GM18505 (cell line): Measurements from ENCODE around the gene MTG2.

Experiments
- ATAC-seq: cut with Tn5 transposase; IDR thresholded peaks from one replicate; pipeline ENCODE4 v1.9.1; 2021; ENCODE audit not compliant: unreplicated experiment
- POLR2A ChIP-seq: IDR thresholded peaks from 4 replicates; pipeline ENCODE4 v1.6.1; 2011; ENCODE audit warnings: borderline replicate concordance; ENCODE audit not compliant: insufficient read depth, insufficient read length; ENCODE audit errors: extremely low read depth

MTG2 gene

DNA sequence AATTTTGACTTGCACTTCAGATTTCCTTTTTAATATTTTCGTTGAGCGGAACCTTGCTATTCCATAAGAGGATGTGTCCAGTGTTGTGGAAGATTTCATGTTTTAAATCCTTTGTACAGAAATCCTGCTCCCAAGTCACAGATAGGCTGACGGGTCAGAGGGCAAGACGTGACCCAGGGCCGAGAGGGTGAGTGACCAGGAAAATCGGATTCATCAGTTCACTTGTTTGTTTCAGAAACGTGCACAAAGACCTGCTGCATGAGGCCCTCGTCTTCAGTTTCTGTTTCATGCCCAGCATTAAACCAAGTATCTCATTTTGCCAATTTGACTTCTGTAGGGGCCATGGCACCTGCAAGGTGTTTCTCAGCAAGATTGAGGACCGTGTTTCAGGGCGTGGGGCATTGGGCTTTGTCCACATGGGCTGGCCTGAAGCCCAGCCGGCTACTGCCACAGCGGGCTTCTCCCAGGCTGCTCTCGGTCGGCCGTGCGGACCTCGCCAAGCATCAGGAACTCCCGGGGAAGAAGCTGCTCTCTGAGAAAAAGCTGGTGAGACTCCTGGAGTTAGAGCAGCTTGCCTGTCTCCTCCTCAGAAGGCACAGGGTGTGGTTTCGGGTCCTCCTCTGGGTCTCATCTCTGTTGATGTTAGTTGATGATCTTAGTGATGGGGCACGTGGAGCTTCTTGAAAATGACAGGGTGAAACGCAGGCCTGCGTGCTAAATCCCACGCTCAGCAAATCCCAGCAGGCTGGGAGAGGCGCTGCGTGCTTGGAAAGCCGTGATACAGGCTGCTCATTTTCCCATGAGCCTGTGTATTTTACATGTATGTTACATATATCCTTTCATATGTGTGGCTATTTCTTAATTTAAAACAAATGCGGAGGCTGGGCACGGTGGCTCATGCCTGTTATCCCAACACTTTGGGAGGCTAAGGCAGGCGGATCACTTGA, 10.5 kb downstream of the MTG2 start:
- ATAC-seq, result no peak
- TF ChIP-seq POLR2A, result no peak

DNA sequence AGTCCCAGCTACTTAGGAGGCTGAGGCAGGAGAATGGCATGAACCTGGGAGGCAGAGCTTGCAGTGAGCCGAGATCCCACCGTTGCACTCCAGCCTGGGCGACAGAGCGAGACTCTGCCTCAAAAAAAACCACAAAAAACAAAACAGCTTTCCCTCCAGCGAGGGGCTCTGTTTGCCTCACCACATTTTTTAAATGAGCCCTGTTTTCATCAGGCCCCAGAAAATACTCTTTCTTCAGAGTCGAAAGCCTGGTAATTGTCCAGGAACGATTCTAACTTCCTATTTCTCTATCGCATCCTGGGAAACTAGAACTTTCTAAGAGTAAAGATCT, 12.2 kb downstream of the MTG2 start:
- no peak for ATAC-seq
- TF ChIP-seq POLR2A, result no peak

DNA sequence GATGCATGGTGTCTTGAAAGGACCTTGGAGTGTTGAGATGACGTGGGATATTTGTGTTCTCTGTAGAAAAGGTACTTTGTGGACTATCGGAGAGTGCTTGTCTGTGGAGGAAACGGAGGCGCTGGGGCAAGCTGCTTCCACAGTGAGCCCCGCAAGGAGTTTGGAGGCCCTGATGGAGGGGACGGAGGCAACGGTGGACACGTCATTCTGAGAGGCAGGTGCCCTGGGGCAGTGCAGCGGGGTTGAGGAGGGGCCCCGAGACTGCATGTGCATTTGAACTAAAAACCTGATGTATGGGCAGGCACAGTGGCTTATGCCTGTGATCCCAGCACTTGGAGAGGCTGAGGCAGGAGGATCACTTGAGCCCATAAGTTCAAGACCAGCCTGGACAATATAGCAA, 12.9 kb downstream of the MTG2 start:
- no peak for TF ChIP-seq POLR2A
- ATAC-seq, result no peak

DNA sequence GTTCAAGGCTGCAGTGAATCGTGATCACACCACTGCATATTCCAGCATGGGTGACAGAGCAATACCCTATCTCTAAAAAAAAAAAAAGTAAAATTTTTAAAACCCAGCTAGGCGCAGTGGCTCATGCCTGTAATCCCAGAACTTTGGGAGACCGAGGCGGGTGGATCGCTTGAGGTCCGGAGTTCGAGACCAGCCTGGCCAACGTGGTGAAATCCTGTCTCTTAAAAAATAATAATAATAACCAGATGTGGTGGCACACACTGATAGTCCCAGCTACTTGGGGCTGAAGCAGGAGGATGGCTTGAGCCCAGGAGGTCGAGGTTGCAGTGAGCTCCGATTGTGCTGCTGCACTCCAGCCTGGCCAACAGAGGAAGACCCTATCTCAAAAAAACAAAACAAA, 13.5 kb downstream of the MTG2 start:
- no peak for ATAC-seq
- no peak for TF ChIP-seq POLR2A

DNA sequence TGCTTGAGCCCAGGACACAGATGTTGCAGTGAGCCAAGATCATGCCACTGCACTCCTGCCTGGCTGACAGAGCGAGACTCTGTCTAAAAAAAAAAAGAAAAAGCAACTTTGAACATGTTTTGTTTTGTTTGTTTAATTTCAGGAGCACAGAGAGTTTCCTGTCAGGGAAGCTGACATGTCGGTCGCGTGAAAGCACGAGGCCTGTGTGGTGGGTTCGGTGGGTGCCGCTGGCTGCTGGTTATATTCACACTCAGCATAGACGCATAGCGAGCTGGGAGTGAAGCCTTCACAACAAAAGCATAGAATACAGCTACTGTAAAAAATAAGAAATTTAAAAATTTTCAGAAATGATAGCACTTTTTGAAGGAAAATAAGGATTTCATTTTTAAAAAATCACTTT, 14.5 kb downstream of the MTG2 start:
- ATAC-seq, result no peak
- no peak for TF ChIP-seq POLR2A

DNA sequence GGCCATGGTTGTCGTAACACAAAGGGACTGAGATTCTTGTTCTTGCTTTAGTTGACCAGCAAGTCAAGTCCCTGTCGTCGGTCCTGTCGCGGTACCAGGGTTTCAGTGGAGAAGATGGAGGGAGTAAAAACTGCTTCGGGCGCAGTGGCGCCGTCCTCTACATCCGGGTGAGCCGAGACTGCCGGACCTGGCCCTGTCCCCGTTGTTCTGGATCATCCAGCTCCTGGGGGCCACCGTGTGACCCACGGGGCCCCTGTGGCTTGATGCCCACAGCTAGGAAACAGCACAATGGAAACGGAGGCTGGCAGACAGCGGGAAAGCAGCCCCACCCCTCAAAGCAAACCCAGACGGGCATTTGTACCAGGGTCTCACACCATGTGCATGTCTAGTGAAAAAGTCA, 15.0 kb downstream of the MTG2 start:
- TF ChIP-seq POLR2A, result no peak
- ATAC-seq, result no peak

DNA sequence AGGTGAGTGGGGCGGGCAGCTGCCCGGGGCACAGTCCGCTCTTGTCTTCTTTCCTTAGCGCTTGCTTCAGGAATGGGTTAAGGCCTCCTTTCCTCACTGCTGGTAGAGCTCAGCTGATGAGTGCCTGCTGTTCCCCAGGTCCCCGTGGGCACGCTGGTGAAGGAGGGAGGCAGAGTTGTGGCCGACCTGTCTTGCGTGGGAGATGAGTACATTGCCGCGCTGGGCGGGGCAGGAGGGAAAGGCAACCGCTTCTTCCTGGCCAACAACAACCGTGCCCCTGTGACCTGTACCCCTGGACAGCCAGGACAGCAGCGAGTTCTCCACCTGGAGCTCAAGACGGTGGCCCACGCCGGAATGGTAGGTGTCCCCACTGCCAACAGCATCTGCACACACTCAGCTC, 15.7 kb downstream of the MTG2 start:
- no peak for ATAC-seq
- TF ChIP-seq POLR2A, result no peak

DNA sequence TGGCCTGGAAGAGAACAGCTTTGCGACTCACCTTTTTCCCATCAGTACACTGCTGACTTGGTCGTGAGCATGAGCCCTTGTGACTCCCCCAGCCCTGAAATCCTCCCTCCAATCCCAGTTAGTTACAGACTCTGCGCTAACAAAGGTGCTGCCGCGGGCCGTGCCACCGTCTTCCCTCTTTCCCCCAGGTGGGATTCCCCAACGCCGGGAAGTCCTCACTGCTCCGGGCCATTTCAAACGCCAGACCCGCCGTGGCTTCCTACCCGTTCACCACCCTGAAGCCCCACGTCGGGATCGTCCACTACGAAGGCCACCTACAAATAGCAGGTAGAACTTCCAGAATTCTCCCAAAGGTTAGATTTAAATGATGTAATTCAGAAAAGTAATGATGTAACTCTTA, 16.1 kb downstream of the MTG2 start:
- TF ChIP-seq POLR2A, result no peak
- no peak for ATAC-seq

DNA sequence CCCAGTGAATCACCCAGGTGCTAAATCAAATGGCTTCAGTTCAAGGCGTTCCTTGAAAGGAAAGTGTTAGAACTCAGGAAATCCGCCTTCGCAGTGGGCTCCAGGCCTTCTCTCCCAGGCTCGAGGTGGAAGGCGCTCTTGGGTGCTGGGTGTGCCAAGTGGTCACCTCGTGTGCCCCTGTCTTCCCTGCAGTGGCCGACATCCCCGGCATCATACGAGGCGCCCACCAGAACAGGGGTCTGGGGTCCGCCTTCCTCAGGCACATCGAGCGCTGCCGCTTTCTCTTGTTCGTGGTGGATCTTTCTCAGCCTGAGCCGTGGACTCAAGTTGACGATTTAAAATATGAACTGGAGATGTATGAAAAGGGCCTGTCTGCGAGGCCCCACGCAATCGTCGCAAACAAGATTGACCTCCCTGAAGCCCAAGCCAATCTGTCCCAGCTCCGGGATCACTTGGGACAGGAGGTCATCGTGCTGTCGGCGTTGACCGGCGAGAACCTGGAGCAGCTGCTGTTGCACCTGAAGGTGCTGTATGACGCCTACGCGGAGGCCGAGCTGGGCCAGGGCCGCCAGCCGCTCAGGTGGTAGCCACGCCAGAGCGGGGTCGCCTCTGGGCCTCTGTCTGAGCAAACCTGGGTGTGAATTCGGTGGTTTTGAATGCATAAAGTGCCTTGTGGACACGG, 17.8 kb downstream of the MTG2 start:
- no peak for TF ChIP-seq POLR2A
- no peak for ATAC-seq

DNA sequence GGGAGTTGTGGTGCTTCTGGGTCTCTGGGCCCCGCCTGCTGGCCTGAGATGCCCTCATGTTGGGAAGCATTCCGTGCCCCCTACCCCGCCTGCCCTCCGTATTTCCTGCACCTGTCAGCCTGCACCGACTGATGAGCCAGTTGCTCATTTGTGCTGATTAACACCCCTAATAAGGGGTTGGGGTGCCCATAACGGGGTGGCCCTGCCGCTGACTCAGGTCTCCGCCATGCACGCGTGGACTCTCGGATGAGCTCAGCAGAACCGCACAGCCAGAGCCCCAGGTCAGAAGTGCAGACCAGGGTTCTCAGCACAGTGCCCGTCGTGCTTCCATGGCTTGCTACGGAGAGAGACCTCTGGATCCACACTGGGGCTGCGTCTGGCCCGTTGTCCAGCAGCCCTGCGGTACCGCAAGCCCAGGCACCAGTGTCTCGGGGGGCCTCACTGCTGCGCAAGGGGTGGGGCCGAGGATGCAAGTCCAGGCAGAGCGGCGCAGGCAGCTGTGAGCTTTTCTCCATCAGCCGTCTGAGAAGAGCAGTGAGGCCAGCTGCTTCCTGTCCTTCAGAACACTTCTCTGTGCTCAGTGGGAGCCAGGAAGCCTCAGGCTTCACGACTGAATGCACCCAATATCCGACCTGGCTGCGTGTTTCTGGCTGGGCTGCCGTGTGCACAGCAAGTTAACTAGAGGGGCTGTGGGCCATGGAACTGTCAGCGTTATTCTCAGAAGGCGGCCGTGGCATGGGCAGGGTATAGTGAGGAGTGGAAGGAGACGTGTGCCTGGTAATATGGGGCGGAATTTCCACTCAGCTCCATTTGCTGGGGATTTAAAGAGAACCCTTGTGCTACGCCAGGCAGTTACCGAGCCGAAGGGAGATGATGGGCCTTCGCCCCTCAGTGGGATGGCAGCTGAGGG, 18.6 kb downstream of the MTG2 start:
- TF ChIP-seq POLR2A, result no peak
- ATAC-seq, result peak; percentile 62

DNA sequence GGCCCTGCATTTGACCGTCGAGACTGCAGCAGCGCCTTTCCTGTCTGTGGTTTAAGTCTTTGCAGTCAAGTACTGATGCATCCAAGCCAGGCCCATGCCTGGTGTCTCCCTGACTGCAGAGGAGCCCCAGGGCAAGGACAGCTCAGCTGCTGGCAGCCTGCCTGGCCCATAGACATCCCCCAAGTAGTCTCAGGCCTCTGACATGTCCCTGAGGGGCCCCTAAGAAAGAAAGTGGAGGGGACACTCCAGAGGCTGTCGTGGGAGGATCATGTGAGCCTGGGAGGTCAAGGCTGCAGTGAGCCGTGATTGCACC, 19.2 kb downstream of the MTG2 start:
- peak; percentile 30 for ATAC-seq
- TF ChIP-seq POLR2A, result no peak

DNA sequence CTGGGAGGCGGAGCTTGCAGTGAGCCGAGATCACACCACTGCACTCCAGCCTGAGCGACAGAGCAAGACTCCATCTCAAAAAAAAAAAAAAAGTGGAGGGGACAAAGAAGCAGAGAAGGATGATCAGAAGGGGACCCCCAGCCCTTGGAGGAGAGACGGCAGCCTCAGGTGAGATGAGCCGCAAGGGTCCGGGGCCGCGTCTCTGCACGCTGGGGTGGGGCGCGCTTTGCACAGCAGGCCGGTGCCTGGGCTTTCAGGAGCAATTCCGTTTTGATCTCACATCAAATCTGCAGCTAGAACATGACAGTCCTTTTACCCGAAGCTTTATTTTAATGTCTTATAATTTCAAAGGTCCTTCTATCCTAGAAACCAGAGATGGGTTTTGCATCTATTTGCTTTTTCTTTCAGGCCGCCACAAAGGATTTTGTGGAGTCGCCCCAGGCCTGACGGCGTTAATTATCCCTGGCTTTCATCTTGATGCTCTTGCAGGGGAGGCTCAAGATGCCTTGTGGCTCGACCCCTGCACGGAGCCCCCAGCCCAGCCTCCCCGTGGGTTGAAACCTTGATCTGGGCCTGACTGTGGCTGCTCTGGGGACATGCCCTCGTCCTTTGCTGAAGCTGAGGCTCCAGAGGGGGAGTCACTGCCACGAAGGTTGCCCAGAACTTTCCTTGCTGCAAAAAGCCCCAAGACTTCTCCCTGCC, 20.0 kb downstream of the MTG2 start:
- no peak for TF ChIP-seq POLR2A
- no peak for ATAC-seq

DNA sequence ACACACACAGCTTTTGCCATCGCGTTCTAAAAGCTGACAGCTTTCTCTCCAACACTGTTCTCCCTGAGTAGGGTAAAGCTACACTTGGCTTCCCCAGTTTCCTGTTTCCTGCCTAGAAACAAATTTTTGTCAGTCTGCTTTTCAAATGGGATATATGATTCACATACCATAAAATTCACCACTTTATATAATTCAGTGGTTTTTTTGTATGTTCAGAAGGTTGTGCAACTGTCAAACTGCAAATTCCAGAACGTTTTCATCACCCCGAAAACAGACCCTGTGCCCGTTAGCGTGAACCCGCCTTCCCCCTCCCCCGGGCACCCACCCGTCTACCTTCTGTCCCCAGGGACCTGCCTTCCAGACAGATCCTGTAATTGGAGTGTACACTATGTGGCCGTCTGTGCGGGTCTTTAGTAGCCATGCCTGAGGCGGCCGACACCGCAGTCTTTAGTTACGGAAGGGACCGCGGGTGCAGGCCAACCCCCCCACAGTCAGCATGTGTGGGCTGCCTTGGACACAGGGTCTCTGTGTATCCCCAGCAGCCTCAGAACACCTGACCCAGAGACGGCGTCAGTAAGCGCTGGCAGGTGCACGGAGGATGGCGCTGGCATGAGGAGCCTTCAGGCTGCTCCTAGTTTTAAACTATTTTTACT, 20.7 kb downstream of the MTG2 start:
- ATAC-seq, result no peak
- TF ChIP-seq POLR2A, result no peak

DNA sequence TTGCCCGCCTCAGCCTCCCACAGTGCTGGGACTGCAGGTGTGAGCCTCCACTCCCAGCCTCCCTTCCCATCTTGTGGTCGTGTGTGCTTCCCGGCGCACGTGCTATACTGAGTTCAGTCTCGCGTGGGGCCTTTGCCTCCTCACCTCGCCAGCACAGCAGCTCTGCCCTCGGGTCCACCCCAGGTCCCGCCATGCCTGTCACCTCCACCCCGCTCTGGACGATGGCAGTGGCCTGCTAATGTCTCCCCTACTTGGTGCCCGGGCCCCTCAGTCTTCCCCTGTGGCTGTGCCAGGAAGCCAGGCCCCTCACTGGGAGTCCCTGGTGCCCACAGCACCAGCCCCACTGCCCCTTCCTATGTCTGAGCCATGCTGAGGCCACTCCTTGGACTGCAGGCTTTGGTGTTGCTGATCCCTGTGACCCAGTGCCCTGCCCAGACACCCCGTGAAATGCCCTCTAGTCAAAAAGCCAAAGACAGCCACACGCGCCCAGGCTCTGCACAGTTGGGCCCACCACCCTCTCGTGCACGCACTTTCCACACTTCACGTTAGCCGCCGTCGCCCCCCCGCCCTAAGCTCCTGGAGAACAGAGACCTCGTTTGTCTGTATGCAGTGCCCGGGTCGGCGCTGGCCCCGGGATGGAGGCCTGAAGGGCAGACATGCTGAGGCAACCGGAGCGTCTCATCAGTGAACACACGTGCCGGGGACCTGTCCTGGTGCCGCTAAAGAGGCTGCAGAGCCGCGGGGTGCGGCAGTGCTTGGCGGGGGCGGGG, 23.0 kb downstream of the MTG2 start:
- no peak for TF ChIP-seq POLR2A

More for the DNA sequence above, 23.0 kb downstream of the MTG2 start:
- ATAC-seq, result no peak
